Activated naive CD8-positive, alpha-beta T cell treated with anti-CD3 and anti-CD28 coated beads, Interleukin-2, amount 10 ng/mL, durations not matched to agents 7 days and 5 days (primary cell): ENCODE results near the gene PSAP. TPM values are rescaled to one million over a fixed set of nuclear protein-coding genes. Genes with fewer than 3 reads are reported as not detected.
"Not testable (repeated sequence)": the region's sequence is repeated elsewhere in the genome, so short reads cannot be mapped to it uniquely, and the experiment has no call there.

Experiments
- ATAC-seq: fragments of 150-1000 bp; cut with Tn5 transposase; one replicate; pipeline ENCODE4 v1.10.0; 2021; ENCODE audit warnings: low read depth, moderate library complexity
- POLR2A ChIA-PET: fragments of 350-600 bp; sonication (Branson Sonifier 250); formaldehyde crosslinking; loops from one replicate; lab custom pipeline; 2021; ENCODE audit warnings: antibody characterized with exemption; lab: Charles Lee
- DNase-seq: peaks from one replicate; pipeline ENCODE4 v3.0.0; 2021
- H3K27ac Mint-ChIP-seq: one replicate; pipeline ENCODE4 v1.8.0; 2022; ENCODE audit warnings: mild to moderate bottlenecking, mixed read lengths
- H3K27me3 Mint-ChIP-seq: one replicate; pipeline ENCODE4 v1.8.0; 2022; ENCODE audit warnings: mild to moderate bottlenecking, moderate library complexity, mixed read lengths
- H3K36me3 Mint-ChIP-seq: one replicate; pipeline ENCODE4 v1.8.0; 2021; ENCODE audit warnings: mild to moderate bottlenecking, mixed read lengths
- H3K4me1 Mint-ChIP-seq: one replicate; pipeline ENCODE4 v1.8.0; 2021; ENCODE audit warnings: mixed read lengths
- H3K4me3 Mint-ChIP-seq: one replicate; pipeline ENCODE4 v1.8.0; 2022; ENCODE audit warnings: mild to moderate bottlenecking, moderate library complexity, mixed read lengths
- H3K9me3 Mint-ChIP-seq: one replicate; pipeline ENCODE4 v1.8.0; 2021; ENCODE audit warnings: mixed read lengths
- total RNA-seq, 2 experiments: library from RNA; stranded (reverse); gene quantifications; one replicate each; pipeline ENCODE4 v1.2.3, GENCODE V29; 2021

PSAP gene
- total RNA-seq = 100 to 1,000 TPM; 171 to 175 TPM

DNA sequence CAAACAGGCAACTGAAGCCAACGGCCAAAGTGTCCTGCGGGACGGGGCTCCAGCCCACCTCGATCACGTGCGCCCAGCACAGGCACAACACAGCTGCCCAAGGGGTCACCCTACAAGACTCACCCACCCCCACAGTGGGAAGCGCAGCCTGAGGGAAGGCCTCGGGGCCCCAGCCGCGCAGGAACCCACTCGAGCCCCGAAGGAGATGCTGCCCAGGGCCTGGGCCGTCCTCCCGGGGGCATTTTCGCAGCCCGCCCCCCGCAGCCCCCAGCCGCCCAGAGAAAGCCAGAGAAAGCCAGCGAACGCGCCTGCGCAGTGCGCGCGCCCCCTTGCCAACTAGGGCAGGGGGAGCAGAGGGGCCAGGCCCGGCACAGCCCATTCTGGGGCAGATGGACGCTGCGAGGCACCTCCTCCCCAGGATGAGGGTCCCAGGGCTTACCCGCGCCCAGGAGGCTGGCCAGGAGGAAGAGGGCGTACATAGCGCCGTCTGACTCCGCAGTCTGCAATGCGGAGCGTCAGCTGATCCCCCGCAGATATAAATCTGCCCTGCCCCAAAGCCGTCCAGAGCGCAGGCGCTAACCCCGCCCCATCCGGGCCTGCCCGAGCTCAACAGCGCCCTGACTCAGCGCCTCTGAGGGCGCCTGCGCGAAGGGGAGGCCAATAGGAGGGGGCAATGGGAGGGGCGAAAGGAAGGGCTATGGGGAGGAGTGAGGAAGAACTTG is at the start of gene PSAP:
PSAP (minus strand) TSS at position 509 of the 722 bp plus-strand sequence; CDS start at position 479, 30 bp downstream.
- Mint-ChIP-seq H3K27me3 (peaks cover 3% of the 10 kb centered on the region), H3K36me3 (peaks cover 3% of the 10 kb centered on the region), H3K4me1 (peaks cover 34% of the 10 kb centered on the region), H3K9me3 (no peaks in the 10 kb centered on the region), H3K4me3 (peak within 1 kb of the TSS; percentile 92), H3K27ac (peak within 1 kb of the TSS; percentile 75)
- POLR2A ChIA-PET = interaction anchor here (0.7 to 2.9 kb wide), 12 partner anchors 10 to 486 kb away, joined by 3 to 17 read pairs (median 6); partner anchors contain the start of gene VSIR
- peak; percentile 99 for ATAC-seq
- peak; percentile 99 for DNase-seq

DNA sequence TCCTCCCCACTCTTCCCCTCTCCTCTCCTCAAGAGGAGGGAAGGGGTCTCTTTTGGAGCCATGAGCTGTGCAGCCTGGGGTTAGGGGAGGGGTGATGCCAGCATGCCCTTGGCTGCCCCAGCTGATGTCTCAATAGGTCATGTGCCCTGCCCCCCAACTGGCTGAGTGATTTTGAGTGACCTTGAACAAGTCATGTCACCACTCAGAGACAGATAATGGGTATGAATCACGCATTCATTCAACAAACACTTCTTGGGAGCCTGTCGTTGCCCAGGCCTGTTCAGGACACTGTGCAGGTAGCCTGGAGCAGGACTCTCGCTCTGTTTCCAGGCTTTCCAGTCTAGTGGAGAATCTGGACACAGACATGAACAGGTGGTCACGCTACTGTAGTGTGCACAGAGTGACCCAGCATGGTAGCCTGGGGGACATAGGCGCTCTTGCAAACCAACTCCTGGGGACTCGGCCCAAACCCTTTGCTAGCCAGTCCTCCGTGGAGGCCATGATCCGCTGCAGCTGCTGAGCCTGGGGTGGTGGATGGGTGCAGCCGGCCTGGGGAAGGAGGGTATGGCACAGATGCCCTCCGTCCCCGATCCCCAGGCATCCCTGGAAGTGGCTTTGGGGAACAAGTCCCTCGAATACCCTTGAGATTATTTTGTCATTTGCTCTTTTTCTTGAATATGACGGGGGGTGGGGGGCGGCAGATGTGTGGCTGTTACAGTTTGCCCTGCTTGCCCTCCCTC is 49.6 kb upstream of the PSAP start:
- DNase-seq = no peak
- Mint-ChIP-seq H3K27me3 (peaks cover 2% of the 10 kb centered on the region), H3K4me1 (no peaks in the 10 kb centered on the region), H3K27ac (no peak overlapping the region), H3K36me3 (peaks cover 2% of the 10 kb centered on the region), H3K4me3 (no peak overlapping the region), H3K9me3 (no peaks in the 10 kb centered on the region)
- ATAC-seq = no peak
- POLR2A ChIA-PET = no interaction called here

DNA sequence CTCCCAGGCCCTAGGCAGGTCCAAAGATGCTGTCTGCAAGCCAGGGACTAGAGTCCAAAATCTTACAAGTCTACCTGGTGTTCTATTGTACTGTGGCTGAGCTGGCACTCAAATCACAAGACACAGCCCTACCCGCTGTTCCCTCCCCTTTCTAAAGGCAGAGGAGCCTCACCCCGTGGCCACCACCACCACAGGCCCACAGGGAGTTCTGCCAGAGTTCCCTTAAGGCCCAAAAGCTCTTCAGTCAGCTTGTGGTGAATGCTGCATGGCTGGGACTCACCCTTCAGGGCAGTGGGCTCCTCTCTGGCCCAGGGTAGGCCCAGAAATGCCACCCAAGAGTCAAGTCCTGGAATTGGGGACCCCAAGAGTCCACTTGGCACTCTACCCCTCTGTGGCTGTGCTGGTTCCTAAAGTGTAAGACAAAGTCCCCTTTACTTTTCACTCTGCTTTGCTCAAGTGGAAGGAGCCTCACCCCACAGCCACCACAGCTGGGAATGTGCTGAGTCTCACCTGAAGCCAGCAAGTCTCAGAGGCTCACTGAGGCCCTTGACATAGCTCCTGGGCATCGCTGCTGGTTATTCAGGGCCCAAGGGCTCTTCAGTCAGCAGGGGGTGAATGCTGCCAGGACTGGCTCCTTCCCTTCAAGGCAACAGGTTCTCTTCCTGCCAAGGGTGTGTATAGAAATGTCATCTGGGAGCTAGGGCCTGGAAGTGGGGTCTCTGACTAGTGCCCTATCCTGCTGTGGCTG is 48.8 kb upstream of the PSAP start:
- Mint-ChIP-seq H3K4me3 (no peak overlapping the region), H3K9me3 (no peaks in the 10 kb centered on the region), H3K27me3 (peaks cover 2% of the 10 kb centered on the region), H3K36me3 (peaks cover 2% of the 10 kb centered on the region), H3K27ac (no peak overlapping the region), H3K4me1 (no peaks in the 10 kb centered on the region)
- DNase-seq (no peak), ATAC-seq (no peak)
- POLR2A ChIA-PET = no interaction called here

DNA sequence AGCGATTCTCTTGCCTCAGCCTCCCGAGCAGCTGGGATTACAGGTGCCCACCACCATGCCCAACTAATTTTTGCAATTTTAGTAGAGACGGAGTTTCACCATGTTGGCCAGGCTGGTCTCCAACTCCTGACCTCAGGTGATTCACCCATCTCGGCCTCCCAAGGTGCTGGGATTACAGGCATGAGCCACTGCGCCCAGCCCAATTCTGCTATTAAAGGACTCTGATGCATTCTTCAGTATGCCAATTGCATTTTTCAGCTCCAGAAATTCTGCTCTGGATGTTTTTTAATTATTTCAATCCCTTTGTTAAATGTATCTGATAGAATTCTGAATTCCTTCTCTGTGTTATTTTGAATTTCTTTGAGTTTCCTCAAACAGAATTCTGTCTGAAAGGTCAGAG is 47.3 kb upstream of the PSAP start:
- H3K4me3 Mint-ChIP-seq, ATAC-seq, H3K27ac Mint-ChIP-seq, H3K9me3 Mint-ChIP-seq, POLR2A ChIA-PET, DNase-seq, H3K4me1 Mint-ChIP-seq, H3K27me3 Mint-ChIP-seq, H3K36me3 Mint-ChIP-seq: not testable (repeated sequence)

DNA sequence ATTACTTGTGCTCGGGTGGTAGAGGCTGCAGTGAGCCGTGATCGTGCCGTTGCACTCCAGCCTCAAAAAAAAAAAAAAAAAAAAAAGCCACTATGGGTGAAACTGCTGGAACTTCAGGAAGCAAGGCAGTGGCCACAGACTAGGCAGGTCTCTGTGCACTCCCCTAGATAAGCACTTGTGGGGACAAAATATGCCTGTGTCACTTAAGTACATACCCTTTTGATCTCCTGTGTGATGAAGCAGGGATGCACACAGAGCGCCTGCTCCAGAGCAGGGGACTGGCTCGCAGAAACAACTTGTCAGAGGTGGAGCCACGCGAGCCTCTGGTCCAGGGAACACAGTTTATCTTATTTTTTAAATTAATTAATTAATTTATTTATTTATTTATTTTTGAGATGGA is 42.9 kb upstream of the PSAP start:
- H3K4me3 Mint-ChIP-seq = no peak overlapping the region
- H3K4me1 Mint-ChIP-seq = peaks cover 4% of the 10 kb centered on the region
- DNase-seq (no peak), ATAC-seq (no peak)
- peaks cover 5% of the 10 kb centered on the region for H3K27me3 Mint-ChIP-seq
- POLR2A ChIA-PET = no interaction called here
- H3K27ac Mint-ChIP-seq = no peak overlapping the region
- no peaks in the 10 kb centered on the region for H3K9me3 Mint-ChIP-seq
- H3K36me3 Mint-ChIP-seq = peaks cover 2% of the 10 kb centered on the region

DNA sequence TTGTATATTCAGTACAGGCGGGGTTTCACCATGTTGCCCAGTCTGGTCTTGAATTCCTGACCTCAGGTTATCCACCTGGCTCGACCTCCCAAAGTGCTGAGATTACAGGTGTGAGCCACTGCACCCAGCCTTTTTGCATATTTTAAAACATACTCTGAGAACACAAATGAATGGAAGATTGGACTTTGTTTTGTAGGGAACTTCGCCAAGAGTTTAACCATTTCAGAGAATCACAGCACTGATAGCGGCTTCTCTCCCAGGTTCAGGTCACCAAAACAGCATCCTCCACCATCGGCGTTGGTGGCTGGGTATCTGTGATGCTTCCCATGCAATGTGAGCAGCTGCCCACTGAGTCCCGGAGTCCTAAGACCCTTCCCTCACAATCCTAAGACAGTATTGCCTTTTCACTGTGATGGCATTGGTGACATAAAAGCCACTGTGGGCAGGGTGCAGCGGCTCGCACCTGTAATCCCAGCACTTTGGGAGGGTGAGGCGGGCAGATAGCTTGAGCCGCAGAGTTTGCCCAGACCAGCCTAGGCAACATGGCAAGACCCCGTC is 42.3 kb upstream of the PSAP start:
- POLR2A ChIA-PET = no interaction called here
- DNase-seq (no peak), ATAC-seq (no peak)
- no peak overlapping the region for H3K4me3 Mint-ChIP-seq
- peaks cover 10% of the 10 kb centered on the region for H3K4me1 Mint-ChIP-seq
- H3K27me3 Mint-ChIP-seq = peaks cover 7% of the 10 kb centered on the region
- H3K9me3 Mint-ChIP-seq = no peaks in the 10 kb centered on the region
- H3K27ac Mint-ChIP-seq = no peak overlapping the region
- H3K36me3 Mint-ChIP-seq = no peaks in the 10 kb centered on the region

GRCh38 chr10:71891437-71891836 is 40.4 kb upstream of the PSAP start:
- Mint-ChIP-seq H3K4me3 (no peak overlapping the region), H3K27ac (no peak overlapping the region), H3K4me1 (peaks cover 11% of the 10 kb centered on the region), H3K36me3 (no peaks in the 10 kb centered on the region), H3K27me3 (peaks cover 17% of the 10 kb centered on the region), H3K9me3 (no peaks in the 10 kb centered on the region)
- POLR2A ChIA-PET = no interaction called here
- DNase-seq (no peak), ATAC-seq (no peak)

DNA sequence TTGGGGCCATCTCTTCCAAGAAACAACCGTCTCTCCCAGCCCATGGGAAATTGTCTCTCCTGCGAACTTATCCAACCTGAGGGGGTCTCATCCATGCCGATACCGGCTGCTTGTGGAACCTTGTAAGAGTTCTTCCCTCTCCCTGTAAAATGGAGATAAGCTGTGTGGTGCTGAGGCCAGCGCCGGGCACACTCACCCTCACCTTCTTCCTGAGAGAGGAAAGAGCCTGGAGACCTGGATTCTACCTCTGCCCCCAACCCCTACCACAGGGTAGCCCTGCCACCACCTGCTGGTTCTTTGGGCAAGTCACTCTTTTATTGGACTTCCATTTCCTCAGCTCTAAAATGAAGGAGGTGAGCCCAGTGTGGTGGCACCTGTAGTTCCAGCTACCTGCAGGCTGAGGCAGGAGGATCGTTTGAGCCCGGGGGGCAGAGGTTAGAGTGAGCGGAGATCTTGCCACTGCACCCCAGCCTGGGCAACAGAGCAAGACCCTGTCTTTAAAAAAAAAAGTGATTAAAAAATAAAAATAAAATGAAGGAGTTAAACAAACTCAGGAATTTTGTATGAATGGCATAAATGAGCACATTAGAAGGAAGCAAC is 38.4 kb upstream of the PSAP start:
- peak; percentile 42 for DNase-seq
- Mint-ChIP-seq H3K9me3 (no peaks in the 10 kb centered on the region), H3K4me1 (peaks cover 11% of the 10 kb centered on the region), H3K36me3 (no peaks in the 10 kb centered on the region), H3K27ac (peak overlapping the region; percentile 80), H3K27me3 (peaks cover 21% of the 10 kb centered on the region), H3K4me3 (peak overlapping the region; percentile 91)
- POLR2A ChIA-PET = interaction anchor here (0.6 to 1.2 kb wide), 2 partner anchors 39 to 157 kb away, joined by 4 read pairs; partner anchors contain the start of gene PSAP
- ATAC-seq = no peak

DNA sequence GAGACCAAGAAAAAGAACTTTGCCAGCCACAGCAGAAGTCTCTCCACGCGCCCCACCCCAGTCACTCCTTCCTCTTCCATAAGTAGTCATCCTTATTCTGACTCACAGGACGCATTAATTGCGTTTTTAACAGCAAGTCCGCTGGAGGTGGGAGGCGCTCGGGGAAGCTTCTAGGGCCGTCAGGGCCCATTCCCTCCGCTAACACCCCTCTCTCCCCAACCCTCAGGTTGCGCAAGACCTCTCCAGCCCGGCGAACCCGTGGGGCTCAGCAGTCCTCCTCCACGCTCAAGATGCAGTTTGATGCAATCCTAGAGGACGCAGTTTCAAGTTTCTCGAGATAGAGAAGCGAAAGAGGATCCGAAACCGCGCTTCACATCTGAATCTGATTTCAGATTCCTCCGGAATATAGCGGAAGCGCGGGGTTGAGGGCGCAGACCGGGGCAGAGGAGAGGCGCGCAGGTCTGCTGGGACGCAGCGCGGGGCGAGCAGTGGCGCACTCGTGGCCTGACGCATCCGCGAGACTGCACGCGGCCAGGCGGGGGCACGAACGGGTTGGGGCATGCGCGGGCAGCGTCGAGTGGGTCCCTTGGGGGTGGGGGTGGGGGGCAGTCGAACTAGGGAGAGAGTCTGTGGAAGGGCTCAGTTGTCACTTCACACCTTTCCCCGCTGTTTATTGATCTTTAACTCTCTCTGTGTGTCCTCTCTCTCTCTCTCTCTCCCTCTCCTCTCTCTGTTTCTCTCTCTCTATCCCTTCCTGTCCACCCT is 37.8 kb upstream of the PSAP start:
- peak overlapping the region; percentile 80 for H3K27ac Mint-ChIP-seq
- peak; percentile 96 for ATAC-seq
- H3K4me3 Mint-ChIP-seq = peak overlapping the region; percentile 91
- H3K27me3 Mint-ChIP-seq = peaks cover 21% of the 10 kb centered on the region
- peaks cover 11% of the 10 kb centered on the region for H3K4me1 Mint-ChIP-seq
- peak; percentile 77 for DNase-seq
- no peaks in the 10 kb centered on the region for H3K36me3 Mint-ChIP-seq
- POLR2A ChIA-PET = interaction anchor here (0.6 to 1.2 kb wide), 2 partner anchors 38 to 158 kb away, joined by 4 read pairs; partner anchors contain the start of gene PSAP
- H3K9me3 Mint-ChIP-seq = no peaks in the 10 kb centered on the region

GRCh38 chr10:71888248-71888622 is 37.2 kb upstream of the PSAP start:
- Mint-ChIP-seq H3K36me3 (no peaks in the 10 kb centered on the region), H3K4me3 (peak overlapping the region; percentile 91), H3K9me3 (no peaks in the 10 kb centered on the region), H3K4me1 (peaks cover 14% of the 10 kb centered on the region), H3K27me3 (peaks cover 21% of the 10 kb centered on the region), H3K27ac (peak overlapping the region; percentile 80)
- no peak for ATAC-seq
- POLR2A ChIA-PET = no interaction called here
- DNase-seq = no peak

- Mint-ChIP-seq H3K27me3 (peaks cover 21% of the 10 kb centered on the region), H3K4me3 (no peak overlapping the region), H3K27ac (no peak overlapping the region), H3K36me3 (no peaks in the 10 kb centered on the region), H3K9me3 (no peaks in the 10 kb centered on the region), H3K4me1 (peaks cover 16% of the 10 kb centered on the region)
- no peak for ATAC-seq
- POLR2A ChIA-PET = no interaction called here
- DNase-seq = no peak
Measured at GRCh38 chr10:71887743-71888142, 36.7 kb upstream of the PSAP start.
